Stimulated activated CD4-positive, alpha-beta T cell treated with anti-CD3 and anti-CD28 coated beads, Interleukin-4, amount 100 ng/mL, for 4 hours (primary cell): ENCODE measurements around the gene TEX2.

Experiments used
- DNase-seq, 2 experiments: peaks; one replicate each; pipeline ENCODE4 v3.0.0-alpha.2; 2020

Gene TEX2

GRCh38 chr17:64134216-64134970 lies 128.7 kb downstream of the TEX2 start:
- DNase-seq, result no peak

- DNase-seq, result peak in 1 of 2 experiments; percentile 4
Observed at GRCh38 chr17:64133546-64134215, 129.4 kb downstream of the TEX2 start.

- no peak for DNase-seq
Observed at GRCh38 chr17:64131606-64132270, 131.3 kb downstream of the TEX2 start.

GRCh38 chr17:64130559-64131001 lies 132.5 kb downstream of the TEX2 start:
- peak; percentile 42 to 71 for DNase-seq

- DNase-seq, result peak; percentile 87 to 94
Observed at GRCh38 chr17:64129765-64130558, 133.1 kb downstream of the TEX2 start, which contains the start of gene ERN1. Gene ERN1, minus strand, starts transcription at chr17:64130144. Its CDS starts 115 bp downstream, at chr17:64130029.

- no peak for DNase-seq
Observed at GRCh38 chr17:64129515-64129764, 133.6 kb downstream of the TEX2 start.

- DNase-seq, result no peak
Observed at GRCh38 chr17:64128787-64129514, 134.1 kb downstream of the TEX2 start.

- DNase-seq, result no peak
Observed at GRCh38 chr17:64126918-64127317, 136.1 kb downstream of the TEX2 start.

GRCh38 chr17:64125937-64126336 lies 137.1 kb downstream of the TEX2 start:
- DNase-seq, result no peak

- DNase-seq, result no peak
Observed at GRCh38 chr17:64124609-64125008, 138.5 kb downstream of the TEX2 start.

- DNase-seq, result no peak
Observed at GRCh38 chr17:64123114-64123513, 139.9 kb downstream of the TEX2 start.

- peak; percentile 7 for DNase-seq
Observed at GRCh38 chr17:64120972-64121786, 141.9 kb downstream of the TEX2 start.

GRCh38 chr17:64120159-64120810 lies 142.8 kb downstream of the TEX2 start:
- no peak for DNase-seq

GRCh38 chr17:64117981-64118979 lies 144.8 kb downstream of the TEX2 start:
- no peak for DNase-seq

- DNase-seq, result no peak
Observed at GRCh38 chr17:64115822-64116534, 147.1 kb downstream of the TEX2 start.

GRCh38 chr17:64115043-64115698 lies 147.9 kb downstream of the TEX2 start:
- no peak for DNase-seq

- no peak for DNase-seq
Observed at GRCh38 chr17:64113006-64113405, 150.1 kb downstream of the TEX2 start.

GRCh38 chr17:64111831-64112230 lies 151.2 kb downstream of the TEX2 start:
- no peak for DNase-seq
